K562 (cell line): ENCODE measurements around the gene CDKN2C. TPM values are rescaled to one million over a fixed set of nuclear protein-coding genes. Genes with fewer than 3 reads are reported as not detected.

Source experiments
- BRCA1 ChIP-seq, 2 experiments: fragments of 450-650 bp in 1 of 2; sonication (generic) in 1 of 2; formaldehyde crosslinking in 1 of 2; IDR thresholded peaks; 2 replicates each; pipeline versions ENCODE4 v1.5.0 to v1.6.1; 2017 to 2020; ENCODE audit warnings: mild to moderate bottlenecking in 1 of 2, missing genetic modification reagents in 1 of 2
- FOXP1 ChIP-seq: sonication (generic); formaldehyde crosslinking; IDR thresholded peaks from 2 replicates; pipeline ENCODE4 v1.8.0; 2022; ENCODE audit warnings: mild to moderate bottlenecking, missing genetic modification reagents
- HIVEP1 ChIP-seq: fragments of 250-450 bp; sonication (Bioruptor Pico); IDR thresholded peaks from 2 replicates; pipeline ENCODE4 v1.4.0; 2020; ENCODE audit warnings: mild to moderate bottlenecking
- KLF1 ChIP-seq: fragments of 450-650 bp; IDR thresholded peaks from 2 replicates; pipeline ENCODE4 v1.6.1; 2016; ENCODE audit warnings: missing genetic modification characterization, missing compliant biosample characterization
- PHTF2 ChIP-seq: fragments of 250-450 bp; sonication (Bioruptor Pico); IDR thresholded peaks from 2 replicates; pipeline ENCODE4 v1.5.0; 2021; ENCODE audit warnings: mild to moderate bottlenecking
- XRCC3 ChIP-seq: fragments of 450-650 bp; IDR thresholded peaks from 2 replicates; pipeline ENCODE4 v1.6.1; 2017; ENCODE audit warnings: mild to moderate bottlenecking, moderate library complexity
- ZEB2 ChIP-seq: fragments of 450-650 bp; IDR thresholded peaks from 2 replicates; pipeline ENCODE4 v1.6.1; 2016
- ZNF124 ChIP-seq: sonication (generic); formaldehyde crosslinking; IDR thresholded peaks from 2 replicates; pipeline ENCODE4 v1.8.1; 2022; ENCODE audit warnings: missing genetic modification reagents
- ZNF699 ChIP-seq: fragments of 250-450 bp; sonication (Bioruptor Pico); IDR thresholded peaks from 2 replicates; pipeline ENCODE4 v1.8.0; 2021; ENCODE audit warnings: mild to moderate bottlenecking, moderate library complexity; ENCODE audit not compliant: insufficient replicate concordance
- polyA plus RNA-seq, 8 experiments: library from polyadenylated mRNA; depleted of rRNA in 4 of 8; stranded (reverse) in 5 of 8; unstranded in 3 of 8; fragments of >200 nt; fragmentation: Nextera tagmentation in 2 of 8; fragmentation: Illumina TruSeq in 1 of 8; extraction: Ambion mirVana in 2 of 8; extraction: Trizol in 1 of 8; gene quantifications; 2 replicates each; pipeline versions ENCODE4 v1.2.1 to v1.2.3, GENCODE V29; 2011 to 2014; ENCODE audit warnings: inconsistent platforms in 1 of 8, missing spikeins in 1 of 8
- total RNA-seq, 7 experiments: library from RNA; depleted of rRNA in 6 of 7; stranded (reverse); fragments of >200 nt in 6 of 7; fragmentation: Illumina TruSeq in 2 of 7; extraction: Trizol in 2 of 7; gene quantifications; 2 replicates each; pipeline versions ENCODE4 v1.2.1 to v1.2.3, GENCODE V29; 2011 to 2021; ENCODE audit warnings: low replicate concordance in 1 of 7
- TF ChIP-seq, protein P1 (sequence below), 2 experiments: fragments of 450-650 bp; conservative IDR thresholded peaks; 2 replicates each; pipeline ENCODE4 v1.6.1; 2017; ENCODE audit warnings: mild to moderate bottlenecking in 2 of 2, moderate library complexity in 2 of 2
- TF ChIP-seq, protein P2 (sequence below): sonication (generic); formaldehyde crosslinking; IDR thresholded peaks from 2 replicates; pipeline ENCODE4 v1.9.0; 2022; ENCODE audit warnings: mild to moderate bottlenecking, missing genetic modification reagents
- TF ChIP-seq, protein P3 (sequence below), 2 experiments: fragments of 150-350 bp in 1 of 2; IDR thresholded peaks; 2 replicates each; pipeline ENCODE4 v1.6.1; 2012 to 2016; ENCODE audit warnings: low read depth in 2 of 2, low read length in 2 of 2, mild to moderate bottlenecking in 1 of 2, moderate library complexity in 1 of 2
- TF ChIP-seq, protein P4 (sequence below): sonication (generic); formaldehyde crosslinking; IDR thresholded peaks from 2 replicates; pipeline ENCODE4 v1.8.0; 2022; ENCODE audit warnings: mild to moderate bottlenecking, missing genetic modification reagents
- TF ChIP-seq, protein P5 (sequence below), 2 experiments: fragments of 450-650 bp in 1 of 2; IDR thresholded peaks; 2 replicates each; pipeline ENCODE4 v1.6.1; 2011 to 2017; ENCODE audit warnings: low read depth in 2 of 2, antibody characterized with exemption in 1 of 2, borderline replicate concordance in 1 of 2, low read length in 1 of 2, mild to moderate bottlenecking in 1 of 2, mixed read lengths in 1 of 2; ENCODE audit not compliant: control insufficient read depth in 1 of 2
- TF ChIP-seq, protein P6 (sequence below): fragments of 450-650 bp; formaldehyde crosslinking; IDR thresholded peaks from 2 replicates; pipeline ENCODE4 v1.4.0; 2020; ENCODE audit warnings: mild to moderate bottlenecking, moderate library complexity

Gene CDKN2C
- total and polyA plus RNA-seq, 9 of the 15 experiments (the other 6 are each of a cell fraction or from before 2014, with no cell fraction given) = 11.9 to 74.3 (median 45.9) TPM

DNA sequence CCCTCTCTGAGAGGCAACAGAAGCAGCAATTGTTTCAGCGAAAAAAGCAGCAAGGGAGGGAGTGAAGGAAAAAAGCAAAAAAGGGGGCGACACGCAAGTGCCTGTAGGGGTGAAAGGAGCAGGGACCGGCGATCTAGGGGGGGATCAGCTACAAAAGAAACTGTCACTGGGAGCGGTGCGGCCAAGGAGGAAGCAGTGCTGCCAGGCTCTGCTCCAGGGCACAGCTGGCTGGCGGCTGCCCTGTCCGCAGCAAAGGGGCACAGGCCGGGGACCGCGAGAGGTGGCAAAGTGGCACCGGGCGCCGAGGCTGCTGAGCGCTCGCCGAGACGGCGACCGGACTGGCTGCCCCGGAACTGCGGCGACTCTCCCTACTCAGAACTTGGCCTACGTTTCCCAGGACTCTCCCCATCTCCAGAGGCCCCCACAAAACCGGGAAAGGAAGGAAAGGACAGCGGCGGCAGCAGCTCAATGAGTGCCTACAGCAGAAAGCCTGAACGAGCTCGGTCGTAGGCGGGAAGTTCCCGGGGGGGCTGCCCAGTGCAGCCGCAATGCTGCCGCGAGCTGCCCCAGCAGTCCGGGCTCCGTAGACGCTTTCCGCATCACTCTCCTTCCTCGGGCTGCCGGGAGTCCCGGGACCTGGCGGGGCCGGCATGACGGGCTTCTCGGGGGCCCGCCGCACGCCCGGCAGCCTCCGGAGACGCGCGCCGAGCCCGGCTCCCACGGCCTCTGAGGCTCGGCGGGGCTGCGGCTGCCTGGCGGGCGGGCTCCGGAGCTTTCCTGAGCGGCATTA, 1.0 kb upstream of the CDKN2C start (continued):
- TF ChIP-seq, protein P1, sequence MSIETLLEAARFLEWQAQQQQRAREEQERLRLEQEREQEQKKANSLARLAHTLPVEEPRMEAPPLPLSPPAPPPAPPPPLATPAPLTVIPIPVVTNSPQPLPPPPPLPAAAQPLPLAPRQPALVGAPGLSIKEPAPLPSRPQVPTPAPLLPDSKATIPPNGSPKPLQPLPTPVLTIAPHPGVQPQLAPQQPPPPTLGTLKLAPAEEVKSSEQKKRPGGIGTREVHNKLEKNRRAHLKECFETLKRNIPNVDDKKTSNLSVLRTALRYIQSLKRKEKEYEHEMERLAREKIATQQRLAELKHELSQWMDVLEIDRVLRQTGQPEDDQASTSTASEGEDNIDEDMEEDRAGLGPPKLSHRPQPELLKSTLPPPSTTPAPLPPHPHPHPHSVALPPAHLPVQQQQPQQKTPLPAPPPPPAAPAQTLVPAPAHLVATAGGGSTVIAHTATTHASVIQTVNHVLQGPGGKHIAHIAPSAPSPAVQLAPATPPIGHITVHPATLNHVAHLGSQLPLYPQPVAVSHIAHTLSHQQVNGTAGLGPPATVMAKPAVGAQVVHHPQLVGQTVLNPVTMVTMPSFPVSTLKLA (conservative IDR thresholded peaks at IDR 0.05) = no peak
- TF ChIP-seq ZNF124 (no peak), FOXP1 (CRISPR knock-in tag) (no peak), ZEB2 (no peak), HIVEP1 (no peak), BRCA1 (IDR thresholded peaks at IDR 0.05) (no peak), BRCA1 (CRISPR knock-in tag; IDR thresholded peaks at IDR 0.05) (no peak), KLF1 (tag) (0 out of 2 replicates have a peak, but pooled peaks have one; percentile 21), PHTF2 (CRISPR knock-in tag) (no peak), XRCC3 (no peak), ZNF699 (no peak)
- TF ChIP-seq, protein P2, sequence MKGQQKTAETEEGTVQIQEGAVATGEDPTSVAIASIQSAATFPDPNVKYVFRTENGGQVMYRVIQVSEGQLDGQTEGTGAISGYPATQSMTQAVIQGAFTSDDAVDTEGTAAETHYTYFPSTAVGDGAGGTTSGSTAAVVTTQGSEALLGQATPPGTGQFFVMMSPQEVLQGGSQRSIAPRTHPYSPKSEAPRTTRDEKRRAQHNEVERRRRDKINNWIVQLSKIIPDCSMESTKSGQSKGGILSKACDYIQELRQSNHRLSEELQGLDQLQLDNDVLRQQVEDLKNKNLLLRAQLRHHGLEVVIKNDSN (CRISPR knock-in tag) = no peak
- TF ChIP-seq, protein P3, sequence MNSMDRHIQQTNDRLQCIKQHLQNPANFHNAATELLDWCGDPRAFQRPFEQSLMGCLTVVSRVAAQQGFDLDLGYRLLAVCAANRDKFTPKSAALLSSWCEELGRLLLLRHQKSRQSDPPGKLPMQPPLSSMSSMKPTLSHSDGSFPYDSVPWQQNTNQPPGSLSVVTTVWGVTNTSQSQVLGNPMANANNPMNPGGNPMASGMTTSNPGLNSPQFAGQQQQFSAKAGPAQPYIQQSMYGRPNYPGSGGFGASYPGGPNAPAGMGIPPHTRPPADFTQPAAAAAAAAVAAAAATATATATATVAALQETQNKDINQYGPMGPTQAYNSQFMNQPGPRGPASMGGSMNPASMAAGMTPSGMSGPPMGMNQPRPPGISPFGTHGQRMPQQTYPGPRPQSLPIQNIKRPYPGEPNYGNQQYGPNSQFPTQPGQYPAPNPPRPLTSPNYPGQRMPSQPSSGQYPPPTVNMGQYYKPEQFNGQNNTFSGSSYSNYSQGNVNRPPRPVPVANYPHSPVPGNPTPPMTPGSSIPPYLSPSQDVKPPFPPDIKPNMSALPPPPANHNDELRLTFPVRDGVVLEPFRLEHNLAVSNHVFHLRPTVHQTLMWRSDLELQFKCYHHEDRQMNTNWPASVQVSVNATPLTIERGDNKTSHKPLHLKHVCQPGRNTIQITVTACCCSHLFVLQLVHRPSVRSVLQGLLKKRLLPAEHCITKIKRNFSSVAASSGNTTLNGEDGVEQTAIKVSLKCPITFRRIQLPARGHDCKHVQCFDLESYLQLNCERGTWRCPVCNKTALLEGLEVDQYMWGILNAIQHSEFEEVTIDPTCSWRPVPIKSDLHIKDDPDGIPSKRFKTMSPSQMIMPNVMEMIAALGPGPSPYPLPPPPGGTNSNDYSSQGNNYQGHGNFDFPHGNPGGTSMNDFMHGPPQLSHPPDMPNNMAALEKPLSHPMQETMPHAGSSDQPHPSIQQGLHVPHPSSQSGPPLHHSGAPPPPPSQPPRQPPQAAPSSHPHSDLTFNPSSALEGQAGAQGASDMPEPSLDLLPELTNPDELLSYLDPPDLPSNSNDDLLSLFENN (IDR thresholded peaks at IDR 0.05; ENCODE audit: low read depth in 2 of 2, low read length in 2 of 2) = no peak
- TF ChIP-seq, protein P4, sequence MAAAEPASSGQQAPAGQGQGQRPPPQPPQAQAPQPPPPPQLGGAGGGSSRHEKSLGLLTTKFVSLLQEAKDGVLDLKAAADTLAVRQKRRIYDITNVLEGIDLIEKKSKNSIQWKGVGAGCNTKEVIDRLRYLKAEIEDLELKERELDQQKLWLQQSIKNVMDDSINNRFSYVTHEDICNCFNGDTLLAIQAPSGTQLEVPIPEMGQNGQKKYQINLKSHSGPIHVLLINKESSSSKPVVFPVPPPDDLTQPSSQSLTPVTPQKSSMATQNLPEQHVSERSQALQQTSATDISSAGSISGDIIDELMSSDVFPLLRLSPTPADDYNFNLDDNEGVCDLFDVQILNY = no peak
- TF ChIP-seq, protein P5, sequence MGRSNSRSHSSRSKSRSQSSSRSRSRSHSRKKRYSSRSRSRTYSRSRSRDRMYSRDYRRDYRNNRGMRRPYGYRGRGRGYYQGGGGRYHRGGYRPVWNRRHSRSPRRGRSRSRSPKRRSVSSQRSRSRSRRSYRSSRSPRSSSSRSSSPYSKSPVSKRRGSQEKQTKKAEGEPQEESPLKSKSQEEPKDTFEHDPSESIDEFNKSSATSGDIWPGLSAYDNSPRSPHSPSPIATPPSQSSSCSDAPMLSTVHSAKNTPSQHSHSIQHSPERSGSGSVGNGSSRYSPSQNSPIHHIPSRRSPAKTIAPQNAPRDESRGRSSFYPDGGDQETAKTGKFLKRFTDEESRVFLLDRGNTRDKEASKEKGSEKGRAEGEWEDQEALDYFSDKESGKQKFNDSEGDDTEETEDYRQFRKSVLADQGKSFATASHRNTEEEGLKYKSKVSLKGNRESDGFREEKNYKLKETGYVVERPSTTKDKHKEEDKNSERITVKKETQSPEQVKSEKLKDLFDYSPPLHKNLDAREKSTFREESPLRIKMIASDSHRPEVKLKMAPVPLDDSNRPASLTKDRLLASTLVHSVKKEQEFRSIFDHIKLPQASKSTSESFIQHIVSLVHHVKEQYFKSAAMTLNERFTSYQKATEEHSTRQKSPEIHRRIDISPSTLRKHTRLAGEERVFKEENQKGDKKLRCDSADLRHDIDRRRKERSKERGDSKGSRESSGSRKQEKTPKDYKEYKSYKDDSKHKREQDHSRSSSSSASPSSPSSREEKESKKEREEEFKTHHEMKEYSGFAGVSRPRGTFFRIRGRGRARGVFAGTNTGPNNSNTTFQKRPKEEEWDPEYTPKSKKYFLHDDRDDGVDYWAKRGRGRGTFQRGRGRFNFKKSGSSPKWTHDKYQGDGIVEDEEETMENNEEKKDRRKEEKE (IDR thresholded peaks at IDR 0.05; ENCODE audit: borderline replicate concordance in 1 of 2, control insufficient read depth in 1 of 2, low read depth in 2 of 2, low read length in 1 of 2) = peak in 1 of 2 experiments; percentile 6; a peak in 1 of 4 replicates
- TF ChIP-seq, protein P6, sequence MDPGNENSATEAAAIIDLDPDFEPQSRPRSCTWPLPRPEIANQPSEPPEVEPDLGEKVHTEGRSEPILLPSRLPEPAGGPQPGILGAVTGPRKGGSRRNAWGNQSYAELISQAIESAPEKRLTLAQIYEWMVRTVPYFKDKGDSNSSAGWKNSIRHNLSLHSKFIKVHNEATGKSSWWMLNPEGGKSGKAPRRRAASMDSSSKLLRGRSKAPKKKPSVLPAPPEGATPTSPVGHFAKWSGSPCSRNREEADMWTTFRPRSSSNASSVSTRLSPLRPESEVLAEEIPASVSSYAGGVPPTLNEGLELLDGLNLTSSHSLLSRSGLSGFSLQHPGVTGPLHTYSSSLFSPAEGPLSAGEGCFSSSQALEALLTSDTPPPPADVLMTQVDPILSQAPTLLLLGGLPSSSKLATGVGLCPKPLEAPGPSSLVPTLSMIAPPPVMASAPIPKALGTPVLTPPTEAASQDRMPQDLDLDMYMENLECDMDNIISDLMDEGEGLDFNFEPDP (CRISPR knock-in tag) = no peak
